ENCODE data around the gene ECHDC1.

The ECHDC1 gene

GRCh38 chr6:127288705-127289104, 54.7 kb downstream of the ECHDC1 start:
- TF ChIP-seq, protein P1, sequence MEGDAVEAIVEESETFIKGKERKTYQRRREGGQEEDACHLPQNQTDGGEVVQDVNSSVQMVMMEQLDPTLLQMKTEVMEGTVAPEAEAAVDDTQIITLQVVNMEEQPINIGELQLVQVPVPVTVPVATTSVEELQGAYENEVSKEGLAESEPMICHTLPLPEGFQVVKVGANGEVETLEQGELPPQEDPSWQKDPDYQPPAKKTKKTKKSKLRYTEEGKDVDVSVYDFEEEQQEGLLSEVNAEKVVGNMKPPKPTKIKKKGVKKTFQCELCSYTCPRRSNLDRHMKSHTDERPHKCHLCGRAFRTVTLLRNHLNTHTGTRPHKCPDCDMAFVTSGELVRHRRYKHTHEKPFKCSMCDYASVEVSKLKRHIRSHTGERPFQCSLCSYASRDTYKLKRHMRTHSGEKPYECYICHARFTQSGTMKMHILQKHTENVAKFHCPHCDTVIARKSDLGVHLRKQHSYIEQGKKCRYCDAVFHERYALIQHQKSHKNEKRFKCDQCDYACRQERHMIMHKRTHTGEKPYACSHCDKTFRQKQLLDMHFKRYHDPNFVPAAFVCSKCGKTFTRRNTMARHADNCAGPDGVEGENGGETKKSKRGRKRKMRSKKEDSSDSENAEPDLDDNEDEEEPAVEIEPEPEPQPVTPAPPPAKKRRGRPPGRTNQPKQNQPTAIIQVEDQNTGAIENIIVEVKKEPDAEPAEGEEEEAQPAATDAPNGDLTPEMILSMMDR (IDR thresholded peaks at IDR 0.05), result no peak
- no peak for DNase-seq (ENCODE audit: low spot score)
- Histone ChIP-seq H3K27ac (no peak overlapping the region), H3K4me3 (no peak overlapping the region)

DNA sequence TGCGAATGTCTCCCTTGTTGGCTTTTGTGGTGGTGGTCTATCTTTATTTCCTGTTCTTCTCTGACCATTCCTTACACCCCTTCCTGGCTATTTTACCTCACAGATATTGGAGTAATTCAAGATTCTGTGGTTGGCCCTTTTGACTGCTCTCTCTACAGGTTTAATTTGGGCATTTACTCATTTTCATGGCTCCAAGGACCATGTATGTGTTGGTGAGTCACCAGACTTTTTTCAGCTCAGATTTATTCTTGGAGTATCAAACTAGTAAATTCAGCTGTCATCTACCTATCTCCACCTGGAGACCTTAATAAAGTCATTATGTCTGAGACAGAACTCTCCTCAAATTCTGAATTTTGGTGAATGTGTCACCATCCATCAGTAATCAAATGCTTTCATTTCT, 61.2 kb downstream of the ECHDC1 start:
- DNase-seq (ENCODE audit: low spot score), result no peak
- TF ChIP-seq, protein P1 (IDR thresholded peaks at IDR 0.05), result no peak

DNA sequence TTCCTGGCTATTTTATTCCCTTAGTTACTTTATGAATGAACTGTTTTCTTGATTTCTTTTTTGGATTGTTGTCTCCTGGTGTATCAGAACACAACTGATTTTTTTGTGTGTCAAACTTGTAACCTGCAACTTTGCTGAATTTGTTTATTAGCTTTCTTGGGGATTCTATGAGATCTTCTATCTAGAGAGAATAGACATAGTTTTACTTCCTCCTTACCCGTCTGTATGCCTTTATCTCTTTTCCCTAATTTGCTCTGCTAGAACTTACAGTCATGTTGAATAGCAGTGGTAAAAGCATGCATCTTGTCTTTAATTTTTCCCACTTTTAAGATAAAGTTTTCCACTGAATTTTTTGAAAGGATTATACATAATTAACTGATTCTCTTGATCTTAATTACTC, 63.6 kb downstream of the ECHDC1 start:
- H3K4me3 ChIP-seq, result no peak overlapping the region
- TF ChIP-seq, protein P1 (IDR thresholded peaks at IDR 0.05), result no peak
- H3K27ac ChIP-seq, result no peak overlapping the region
- DNase-seq (ENCODE audit: low spot score), result no peak

More for the DNA sequence above, 61.2 kb downstream of the ECHDC1 start:
- Histone ChIP-seq H3K4me3 (no peak overlapping the region), H3K27ac (no peak overlapping the region)

DNA sequence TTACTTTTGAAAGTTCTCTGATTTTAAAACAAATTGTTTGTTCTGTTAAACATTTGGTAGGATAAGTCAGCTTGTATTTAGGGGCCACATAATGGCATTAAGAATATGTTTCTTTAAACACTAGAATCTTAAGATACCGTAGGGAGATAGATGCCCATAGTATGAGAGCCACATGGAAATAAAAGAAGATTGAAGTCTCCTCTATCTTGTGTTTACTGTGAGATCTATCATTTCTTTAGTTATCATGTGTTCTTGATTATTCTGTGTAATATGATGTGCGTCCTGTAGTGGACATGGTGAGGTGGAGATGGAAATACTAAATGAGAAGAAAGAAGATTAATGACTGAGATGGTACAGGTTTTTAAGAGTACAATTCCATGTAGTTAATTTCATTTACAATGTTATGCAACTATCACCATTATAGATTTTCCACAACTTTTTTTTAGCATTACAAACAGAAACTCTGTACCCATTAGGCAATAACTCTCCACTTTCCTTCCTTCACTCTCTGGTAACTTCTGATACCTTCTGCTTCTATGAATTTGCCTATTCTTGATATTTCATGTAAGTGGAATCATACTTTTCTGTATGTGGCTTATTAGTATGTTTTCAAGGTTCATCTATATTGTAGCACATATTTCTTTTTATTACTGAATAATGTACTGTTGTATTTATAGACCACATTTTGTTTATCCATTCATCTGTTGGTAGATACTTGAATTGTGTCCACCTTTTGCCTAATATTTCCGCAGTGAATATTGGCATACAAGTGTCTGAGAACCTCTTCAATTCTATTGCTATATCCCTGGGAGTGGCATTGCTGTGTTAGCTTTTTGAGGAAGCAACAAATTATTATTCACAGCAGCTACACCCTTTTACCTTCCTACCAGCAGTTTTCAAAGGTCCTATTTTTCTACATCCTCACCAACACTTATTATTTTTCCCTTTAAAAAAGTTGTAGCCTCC, 65.2 kb downstream of the ECHDC1 start:
- DNase-seq (ENCODE audit: low spot score), result no peak
- H3K27ac ChIP-seq, result no peak overlapping the region
- TF ChIP-seq, protein P1 (IDR thresholded peaks at IDR 0.05), result no peak
- H3K4me3 ChIP-seq, result no peak overlapping the region

GRCh38 chr6:127276331-127276730, 67.1 kb downstream of the ECHDC1 start:
- H3K27ac ChIP-seq, result no peak overlapping the region
- H3K4me3 ChIP-seq, result no peak overlapping the region
- TF ChIP-seq, protein P1 (IDR thresholded peaks at IDR 0.05), result no peak
- no peak for DNase-seq (ENCODE audit: low spot score)

DNA sequence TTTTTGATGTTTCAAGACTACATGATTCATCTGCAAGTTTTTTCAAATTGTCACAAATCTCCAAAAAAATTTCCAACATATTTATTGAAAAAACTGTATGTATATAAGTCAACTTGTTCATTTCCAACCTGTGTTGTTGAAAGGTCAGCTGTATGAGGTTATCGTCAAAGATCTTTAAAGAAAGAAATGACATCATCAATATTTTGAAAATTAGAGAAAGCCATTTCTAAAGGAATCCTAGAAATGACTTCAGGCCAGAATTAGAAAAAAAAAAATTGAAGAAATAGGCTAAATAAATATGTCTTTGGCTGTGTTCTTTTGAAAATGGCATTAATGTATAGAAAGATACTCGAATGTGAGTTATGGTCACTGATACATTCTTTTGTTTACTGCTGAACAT, 69.9 kb downstream of the ECHDC1 start:
- no peak for DNase-seq (ENCODE audit: low spot score)
- no peak overlapping the region for H3K27ac ChIP-seq
- no peak overlapping the region for H3K4me3 ChIP-seq
- TF ChIP-seq, protein P1 (IDR thresholded peaks at IDR 0.05), result no peak

GRCh38 chr6:127272576-127272975, 70.8 kb downstream of the ECHDC1 start:
- DNase-seq (ENCODE audit: low spot score), result no peak
- Histone ChIP-seq H3K4me3 (no peak overlapping the region), H3K27ac (no peak overlapping the region)
- TF ChIP-seq, protein P1 (IDR thresholded peaks at IDR 0.05), result no peak
